K562 (cell line): Measurements from ENCODE around the gene MYO15B. TPM values are rescaled to one million over a fixed set of nuclear protein-coding genes. Genes with fewer than 3 reads are reported as not detected.

Experiments used
- ATAC-seq: fragments of 200-7000 bp; cut with Tn5 transposase; 3 replicates; pipeline ENCODE4 v1.9.1; 2020; ENCODE audit warnings: moderate library complexity
- BruUV-seq: library from RNA; stranded (reverse); fragments of 400-500 nt; replicated peaks from 2 replicates; lab custom pipeline; 2021; lab: Mats Ljungman, UMichigan
- CTCF ChIA-PET: fragments of 300-600 bp; formaldehyde crosslinking; extraction: SDS; loops from one replicate; lab custom pipeline; 2021; ENCODE audit warnings: low intra/inter-chr PET ratio; lab: Yijun Ruan, JAX
- POLR2A ChIA-PET: fragments of 300-600, 350-650 bp; sonication (Branson Sonifier 250); formaldehyde crosslinking; extraction: SDS; loops from one replicate; lab custom pipeline; 2021; ENCODE audit warnings: antibody characterized with exemption, inconsistent platforms; lab: Yijun Ruan, JAX
- DNase-seq, 4 experiments: peaks; one replicate each; pipeline versions ENCODE4 v3.0.0 to v3.0.0-alpha.2; 2011 to 2018; ENCODE audit warnings: low spot score in 3 of 4, mixed read lengths in 3 of 4; ENCODE audit errors: extremely low read depth in 1 of 4
- FAIRE-seq: peaks from 2 replicates; lab custom pipeline; 2011; peaks lifted over from hg19 to GRCh38; lab: Jason Lieb, UNC
- H2AFZ ChIP-seq: 2 replicates; pipeline ENCODE4 v1.6.0; 2011; ENCODE audit warnings: low read depth, low read length, control low read depth, inconsistent platforms
- H3K27ac ChIP-seq: fragments of 200-600 bp; 3 replicates; pipeline ENCODE4 v1.8.0; 2011; ENCODE audit warnings: low read depth, mild to moderate bottlenecking, control low read depth, inconsistent platforms, low read length, moderate library complexity, mixed read lengths; ENCODE audit errors: extremely low read depth
- H3K27me3 ChIP-seq, 2 experiments: fragments of 300-600 bp in 1 of 2; 2 replicates in 1 of 2; 3 replicates in 1 of 2; pipeline versions ENCODE4 v1.6.0 to v1.8.0; 2011; ENCODE audit warnings: inconsistent platforms in 2 of 2, low read length in 2 of 2, mild to moderate bottlenecking in 1 of 2, mixed read lengths in 1 of 2, moderate library complexity in 1 of 2; ENCODE audit not compliant: control insufficient read depth in 2 of 2, insufficient read depth in 2 of 2
- H3K36me3 ChIP-seq: fragments of 300-600 bp; 3 replicates; pipeline ENCODE4 v1.8.0; 2011; ENCODE audit warnings: mild to moderate bottlenecking, low read length, inconsistent platforms; ENCODE audit not compliant: control insufficient read depth, insufficient read depth
- H3K4me1 ChIP-seq, 2 experiments: fragments of 200-600 bp in 1 of 2; replicated peaks in 1 of 2; 2 replicates in 1 of 2; 3 replicates in 1 of 2; pipeline versions ENCODE4 v1.5.1 to v1.8.0; 2011; ENCODE audit warnings: inconsistent platforms in 2 of 2, low read length in 2 of 2, mild to moderate bottlenecking in 1 of 2, mixed read lengths in 1 of 2, moderate library complexity in 1 of 2; ENCODE audit not compliant: control insufficient read depth in 2 of 2, insufficient read depth in 2 of 2
- H3K4me2 ChIP-seq: 2 replicates; pipeline ENCODE4 v1.6.1; 2011; ENCODE audit warnings: low read length, control low read depth, inconsistent platforms, mixed read lengths; ENCODE audit not compliant: insufficient read depth
- H3K4me3 ChIP-seq: fragments of 200-600 bp; sonication (generic), shearing (Covaris generic); 2 replicates; pipeline ENCODE4 v1.5.1; 2016; ENCODE audit warnings: control low read depth, inconsistent platforms
- H3K79me2 ChIP-seq: fragments of 200-600 bp; 3 replicates; pipeline ENCODE4 v1.8.0; 2011; ENCODE audit warnings: low read length, inconsistent platforms; ENCODE audit not compliant: control insufficient read depth, insufficient read depth
- H3K9ac ChIP-seq, 2 experiments: 2 replicates each; pipeline versions ENCODE4 v1.6.0 to v1.6.1; 2011; ENCODE audit warnings: low read depth in 2 of 2, low read length in 2 of 2, control low read depth in 1 of 2, inconsistent platforms in 1 of 2, mild to moderate bottlenecking in 1 of 2, mixed read lengths in 1 of 2; ENCODE audit not compliant: insufficient read depth in 1 of 2
- H3K9me1 ChIP-seq: one replicate; pipeline ENCODE4 v1.6.0; 2011; ENCODE audit warnings: inconsistent platforms, mild to moderate bottlenecking, low read length, moderate library complexity; ENCODE audit not compliant: control insufficient read depth, insufficient read depth
- H3K9me3 ChIP-seq: replicated peaks from 2 replicates; pipeline ENCODE4 v1.5.1; 2011; ENCODE audit warnings: low read depth, low read length, inconsistent platforms; ENCODE audit not compliant: control insufficient read depth, insufficient read depth
- H4K20me1 ChIP-seq: replicated peaks from 2 replicates; pipeline ENCODE4 v1.6.1; 2011; ENCODE audit warnings: low read length, inconsistent platforms, mixed read lengths; ENCODE audit not compliant: control insufficient read depth, insufficient read depth
- ADNP ChIP-seq: fragments of 200-800 bp; sonication (Bioruptor generic); IDR thresholded peaks from 2 replicates; pipeline ENCODE4 v1.6.1; 2016; ENCODE audit warnings: missing genetic modification characterization, missing compliant biosample characterization
- CBFA2T2 ChIP-seq: fragments of 450-650 bp; conservative IDR thresholded peaks from 2 replicates; pipeline ENCODE4 v1.6.1; 2017; ENCODE audit warnings: mild to moderate bottlenecking
- CGGBP1 ChIP-seq: fragments of 250-450 bp; sonication (Bioruptor Pico); IDR thresholded peaks from 2 replicates; pipeline ENCODE4 v1.9.0; 2021; ENCODE audit warnings: mild to moderate bottlenecking
- CREBBP ChIP-seq: IDR thresholded peaks from one replicate; pipeline ENCODE4 v1.6.1; 2012; ENCODE audit warnings: low read depth, mild to moderate bottlenecking, control low read depth, inconsistent platforms, low read length
- ETV5 ChIP-seq: sonication (generic); formaldehyde crosslinking; IDR thresholded peaks from 2 replicates; pipeline ENCODE4 v1.4.0; 2020; ENCODE audit warnings: low read depth, mild to moderate bottlenecking, missing genetic modification reagents
- FOXJ2 ChIP-seq: fragments of 200-800 bp; sonication (Bioruptor generic); IDR thresholded peaks from 2 replicates; pipeline ENCODE4 v1.6.1; 2016; ENCODE audit warnings: missing genetic modification characterization, missing compliant biosample characterization
- GATAD2B ChIP-seq: fragments of 450-650 bp; IDR thresholded peaks from 2 replicates; pipeline ENCODE4 v1.6.1; 2017; ENCODE audit warnings: mild to moderate bottlenecking, borderline replicate concordance
- HES1 ChIP-seq: fragments of 450-650 bp; IDR thresholded peaks from 2 replicates; pipeline ENCODE4 v1.6.1; 2016; ENCODE audit warnings: low read depth, mild to moderate bottlenecking, moderate library complexity
- IRF9 ChIP-seq: fragments of 450-650 bp; IDR thresholded peaks from 2 replicates; pipeline ENCODE4 v1.6.1; 2016; ENCODE audit warnings: missing biosample characterization, missing genetic modification characterization
- MAFK ChIP-seq: IDR thresholded peaks from 2 replicates; pipeline ENCODE4 v1.6.1; 2011; ENCODE audit warnings: low read length, improper control_type of control experiment
- PCBP1 ChIP-seq: fragments of 200-400 bp; formaldehyde crosslinking; IDR thresholded peaks from 2 replicates; pipeline ENCODE4 v1.6.1; 2018; ENCODE audit warnings: mild to moderate bottlenecking, low read depth, low read length; ENCODE audit not compliant: poor library complexity, severe bottlenecking
- PHB ChIP-seq: fragments of 250-450 bp; sonication (Bioruptor Pico); IDR thresholded peaks from 2 replicates; pipeline ENCODE4 v1.5.0; 2021
- PHB2 ChIP-seq: fragments of 450-650 bp; IDR thresholded peaks from 2 replicates; pipeline ENCODE4 v1.6.1; 2017; ENCODE audit warnings: low read depth
- PRPF4 ChIP-seq: fragments of 200-400 bp; formaldehyde crosslinking; IDR thresholded peaks from one replicate; pipeline ENCODE4 v1.6.1; 2017; ENCODE audit warnings: low read length, low read depth, mild to moderate bottlenecking; ENCODE audit not compliant: insufficient read depth, poor library complexity, severe bottlenecking
- RB1 ChIP-seq: fragments of 450-650 bp; IDR thresholded peaks from 2 replicates; pipeline ENCODE4 v1.6.1; 2017; ENCODE audit warnings: low read depth, mild to moderate bottlenecking
- ZNF232 ChIP-seq: sonication (generic); formaldehyde crosslinking; IDR thresholded peaks from 2 replicates; pipeline ENCODE4 v1.8.0; 2022; ENCODE audit warnings: mild to moderate bottlenecking, missing genetic modification reagents
- ZNF766 ChIP-seq: fragments of 200-800 bp; sonication (Bioruptor generic); conservative IDR thresholded peaks from 2 replicates; pipeline ENCODE4 v1.6.1; 2016; ENCODE audit warnings: missing genetic modification characterization, missing compliant biosample characterization
- WGBS: fragments of 100-300 bp; shearing (Covaris generic); methylation state at CpG from one replicate; pipeline ENCODE4 v1.1.6; 2016; ENCODE audit warnings: low coverage, mixed read lengths; ENCODE audit not compliant: insufficient coverage; ENCODE audit errors: missing lambda C conversion rate; 5-methylcytosine and 5-hydroxymethylcytosine counted together
- in situ Hi-C: fragments of 300-500 bp; cut with MboI; formaldehyde crosslinking; loops from 4 replicates; pipeline ENCODE4 v1.15.0; 2018; ENCODE audit warnings: inconsistent platforms, mixed read lengths
- intact Hi-C: fragments of 100-400 bp; cut with micrococcal nuclease; formaldehyde crosslinking; loops from 2 replicates; pipeline ENCODE4 v1.14.2; 2022
- polyA plus RNA-seq, 8 experiments: library from polyadenylated mRNA; depleted of rRNA in 4 of 8; stranded (reverse) in 5 of 8; unstranded in 3 of 8; fragments of >200 nt; fragmentation: Nextera tagmentation in 2 of 8; fragmentation: Illumina TruSeq in 1 of 8; extraction: Ambion mirVana in 2 of 8; extraction: Trizol in 1 of 8; gene quantifications; 2 replicates each; pipeline versions ENCODE4 v1.2.1 to v1.2.3, GENCODE V29; 2011 to 2014; ENCODE audit warnings: inconsistent platforms in 1 of 8, missing spikeins in 1 of 8
- total RNA-seq, 7 experiments: library from RNA; depleted of rRNA in 6 of 7; stranded (reverse); fragments of >200 nt in 6 of 7; fragmentation: Illumina TruSeq in 2 of 7; extraction: Trizol in 2 of 7; gene quantifications; 2 replicates each; pipeline versions ENCODE4 v1.2.1 to v1.2.3, GENCODE V29; 2011 to 2021; ENCODE audit warnings: low replicate concordance in 1 of 7
- TF ChIP-seq, protein P1 (sequence below): IDR thresholded peaks from 2 replicates; pipeline ENCODE4 v1.6.1; 2011; ENCODE audit not compliant: insufficient read length; ENCODE audit errors: extremely low read depth
- TF ChIP-seq, protein P2 (sequence below): IDR thresholded peaks from 2 replicates; pipeline ENCODE4 v1.6.1; 2012; ENCODE audit warnings: low read depth, low read length, improper control_type of control experiment, borderline replicate concordance

Gene MYO15B
- total and polyA plus RNA-seq, 9 of the 15 experiments (the other 6 are each of a cell fraction or from before 2014, with no cell fraction given) = 0.05 to 3.1 (median 0.83) TPM; not detected in 2

DNA sequence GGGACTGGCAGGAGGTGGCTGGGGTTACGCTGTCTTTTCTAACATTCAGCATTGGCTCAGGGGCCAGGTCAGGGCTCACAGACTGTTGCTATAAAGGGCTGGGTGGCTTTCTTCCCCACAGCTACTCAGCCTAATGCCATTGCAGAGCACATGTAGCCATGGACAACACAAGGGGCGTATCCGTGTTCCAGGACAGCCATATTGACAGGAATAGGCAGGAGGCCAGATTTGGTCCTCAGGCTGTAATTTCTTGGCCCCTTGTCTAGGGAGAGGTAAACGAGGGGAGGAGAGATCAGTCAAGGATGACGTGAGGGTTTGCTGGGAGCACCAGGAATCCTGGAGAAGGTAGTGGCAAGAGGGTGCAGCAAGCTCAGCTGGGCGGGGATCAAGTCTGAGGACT, 21.2 kb upstream of the MYO15B start (continued):
- no peak for TF ChIP-seq PCBP1

GRCh38 chr17:75566834-75567233, 20.8 kb upstream of the MYO15B start:
- in situ Hi-C loops (no loop called here), intact Hi-C loops (no loop called here)
- BruUV-seq = no TSS peak
- H3K27ac ChIP-seq = no peak overlapping the region
- peaks cover 13% of the 10 kb centered on the region; the same call in 1 of the 3 replicates for H3K36me3 ChIP-seq
- no peak overlapping the region for H3K4me3 ChIP-seq
- ATAC-seq (no peak), DNase-seq (no peak), FAIRE-seq (no peak)
- H3K4me1 ChIP-seq = peaks cover 10 to 33% of the 10 kb centered on the region in 2 experiments; a peak in 4 of 5 replicates
- no peaks in the 10 kb centered on the region for H3K79me2 ChIP-seq
- H3K9ac ChIP-seq = no peak overlapping the region
- no peaks in the 10 kb centered on the region for H4K20me1 ChIP-seq
- ChIA-PET CTCF (no interaction called here), POLR2A (interaction anchor here (0.5 to 0.9 kb wide), 2 partner anchors 12 to 100 kb away, joined by 3 read pairs; partner anchors contain the start of genes RECQL5 and SAP30BP)
- no peak overlapping the region for H2AFZ ChIP-seq
- no peak overlapping the region for H3K4me2 ChIP-seq
- H3K9me1 ChIP-seq = no peaks in the 10 kb centered on the region
- TF ChIP-seq CGGBP1 (CRISPR knock-in tag) (no peak), PHB (no peak), RB1 (no peak), GATAD2B (no peak), CREBBP (no peak), FOXJ2 (tag) (no peak), CBFA2T2 (no peak), HES1 (no peak), ZNF766 (CRISPR knock-in tag) (no peak), ETV5 (CRISPR knock-in tag) (no peak), PRPF4 (no peak), ZNF232 (CRISPR knock-in tag) (no peak), IRF9 (tag) (no peak), ADNP (tag) (no peak), MAFK (no peak), PHB2 (no peak)
- TF ChIP-seq, protein P1, sequence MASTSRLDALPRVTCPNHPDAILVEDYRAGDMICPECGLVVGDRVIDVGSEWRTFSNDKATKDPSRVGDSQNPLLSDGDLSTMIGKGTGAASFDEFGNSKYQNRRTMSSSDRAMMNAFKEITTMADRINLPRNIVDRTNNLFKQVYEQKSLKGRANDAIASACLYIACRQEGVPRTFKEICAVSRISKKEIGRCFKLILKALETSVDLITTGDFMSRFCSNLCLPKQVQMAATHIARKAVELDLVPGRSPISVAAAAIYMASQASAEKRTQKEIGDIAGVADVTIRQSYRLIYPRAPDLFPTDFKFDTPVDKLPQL = no peak
- TF ChIP-seq, protein P2, sequence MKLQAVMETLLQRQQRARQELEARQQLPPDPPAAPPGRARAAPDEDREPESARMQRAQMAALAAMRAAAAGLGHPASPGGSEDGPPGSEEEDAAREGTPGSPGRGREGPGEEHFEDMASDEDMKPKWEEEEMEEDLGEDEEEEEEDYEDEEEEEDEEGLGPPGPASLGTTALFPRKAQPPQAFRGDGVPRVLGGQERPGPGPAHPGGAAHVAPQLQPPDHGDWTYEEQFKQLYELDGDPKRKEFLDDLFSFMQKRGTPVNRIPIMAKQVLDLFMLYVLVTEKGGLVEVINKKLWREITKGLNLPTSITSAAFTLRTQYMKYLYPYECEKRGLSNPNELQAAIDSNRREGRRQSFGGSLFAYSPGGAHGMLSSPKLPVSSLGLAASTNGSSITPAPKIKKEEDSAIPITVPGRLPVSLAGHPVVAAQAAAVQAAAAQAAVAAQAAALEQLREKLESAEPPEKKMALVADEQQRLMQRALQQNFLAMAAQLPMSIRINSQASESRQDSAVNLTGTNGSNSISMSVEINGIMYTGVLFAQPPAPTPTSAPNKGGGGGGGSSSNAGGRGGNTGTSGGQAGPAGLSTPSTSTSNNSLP = no peak
- H3K27me3 ChIP-seq = no peaks in the 10 kb centered on the region
- 67% methylated on average over 5 of the region's 5 CpGs for WGBS
- no peaks in the 10 kb centered on the region for H3K9me3 ChIP-seq
